ENCODE data around the gene SHC2.

Gene SHC2

DNA sequence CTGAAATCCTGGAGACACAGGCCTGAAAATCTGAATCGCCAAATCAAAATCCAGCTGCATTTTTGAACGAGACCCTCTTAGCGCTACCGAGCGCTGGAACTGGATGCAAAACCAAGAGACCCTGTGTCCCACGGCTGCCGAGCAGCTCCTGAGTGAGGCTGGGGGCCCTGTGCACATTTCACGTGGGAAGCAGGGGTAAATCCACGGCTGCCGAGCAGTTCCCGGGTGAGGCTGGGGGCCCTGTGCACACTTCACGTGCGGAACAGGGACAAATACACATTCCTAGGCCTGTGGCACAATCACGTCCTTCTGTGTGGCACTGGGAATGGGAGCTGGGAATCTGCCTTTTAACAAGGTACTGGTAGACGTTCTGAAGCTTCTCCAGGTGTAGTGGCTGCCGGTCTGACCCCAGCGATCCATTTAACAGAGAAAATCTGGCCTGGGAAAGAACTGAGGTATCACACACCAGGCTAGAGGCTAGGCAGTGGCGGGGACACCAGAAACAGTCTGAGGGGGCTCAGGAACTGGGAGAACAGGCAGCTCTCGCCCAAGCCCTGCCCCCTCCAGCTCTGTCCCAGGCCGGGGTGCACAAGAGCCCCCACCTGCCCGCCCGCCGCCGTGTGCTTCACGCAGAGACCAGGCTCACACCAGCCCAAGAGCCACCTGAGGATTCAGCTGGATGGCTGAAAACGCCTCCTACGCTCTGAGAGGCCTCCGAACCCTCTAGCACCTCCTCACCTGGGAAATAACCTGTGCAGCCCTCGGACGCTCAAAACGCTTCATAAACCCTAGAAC lies 40.9 kb downstream of the SHC2 start:
- no peak for DNase-seq (ENCODE audit: low spot score)
- in situ Hi-C loops (cut with MboI; ENCODE audit: low sequenced_read_pairs, unreplicated experiment): no loop called here
- TF ChIP-seq, protein P1, sequence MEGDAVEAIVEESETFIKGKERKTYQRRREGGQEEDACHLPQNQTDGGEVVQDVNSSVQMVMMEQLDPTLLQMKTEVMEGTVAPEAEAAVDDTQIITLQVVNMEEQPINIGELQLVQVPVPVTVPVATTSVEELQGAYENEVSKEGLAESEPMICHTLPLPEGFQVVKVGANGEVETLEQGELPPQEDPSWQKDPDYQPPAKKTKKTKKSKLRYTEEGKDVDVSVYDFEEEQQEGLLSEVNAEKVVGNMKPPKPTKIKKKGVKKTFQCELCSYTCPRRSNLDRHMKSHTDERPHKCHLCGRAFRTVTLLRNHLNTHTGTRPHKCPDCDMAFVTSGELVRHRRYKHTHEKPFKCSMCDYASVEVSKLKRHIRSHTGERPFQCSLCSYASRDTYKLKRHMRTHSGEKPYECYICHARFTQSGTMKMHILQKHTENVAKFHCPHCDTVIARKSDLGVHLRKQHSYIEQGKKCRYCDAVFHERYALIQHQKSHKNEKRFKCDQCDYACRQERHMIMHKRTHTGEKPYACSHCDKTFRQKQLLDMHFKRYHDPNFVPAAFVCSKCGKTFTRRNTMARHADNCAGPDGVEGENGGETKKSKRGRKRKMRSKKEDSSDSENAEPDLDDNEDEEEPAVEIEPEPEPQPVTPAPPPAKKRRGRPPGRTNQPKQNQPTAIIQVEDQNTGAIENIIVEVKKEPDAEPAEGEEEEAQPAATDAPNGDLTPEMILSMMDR (IDR thresholded peaks at IDR 0.05; ENCODE audit: borderline replicate concordance, control extremely low read depth, extremely low read depth, insufficient read depth, missing control alignments): no peak

- in situ Hi-C loops (cut with MboI; ENCODE audit: low sequenced_read_pairs, unreplicated experiment): no loop called here
- DNase-seq (ENCODE audit: low spot score): no peak
- TF ChIP-seq, protein P1 (IDR thresholded peaks at IDR 0.05; ENCODE audit: borderline replicate concordance, control extremely low read depth, extremely low read depth, insufficient read depth, missing control alignments): no peak
These were observed 41.8 kb downstream of the SHC2 start for GRCh38 chr19:418761-419671.

GRCh38 chr19:416416-416815 lies 44.4 kb downstream of the SHC2 start:
- in situ Hi-C loops (cut with MboI; ENCODE audit: low sequenced_read_pairs, unreplicated experiment): no loop called here
- DNase-seq (ENCODE audit: low spot score): no peak
- TF ChIP-seq, protein P1 (IDR thresholded peaks at IDR 0.05; ENCODE audit: borderline replicate concordance, control extremely low read depth, extremely low read depth, insufficient read depth, missing control alignments): no peak

- TF ChIP-seq, protein P1 (IDR thresholded peaks at IDR 0.05; ENCODE audit: borderline replicate concordance, control extremely low read depth, extremely low read depth, insufficient read depth, missing control alignments): no peak
- in situ Hi-C loops (cut with MboI; ENCODE audit: low sequenced_read_pairs, unreplicated experiment): no loop called here
- no peak for DNase-seq (ENCODE audit: low spot score)
These were observed 45.5 kb downstream of the SHC2 start for GRCh38 chr19:415292-415691.

DNA sequence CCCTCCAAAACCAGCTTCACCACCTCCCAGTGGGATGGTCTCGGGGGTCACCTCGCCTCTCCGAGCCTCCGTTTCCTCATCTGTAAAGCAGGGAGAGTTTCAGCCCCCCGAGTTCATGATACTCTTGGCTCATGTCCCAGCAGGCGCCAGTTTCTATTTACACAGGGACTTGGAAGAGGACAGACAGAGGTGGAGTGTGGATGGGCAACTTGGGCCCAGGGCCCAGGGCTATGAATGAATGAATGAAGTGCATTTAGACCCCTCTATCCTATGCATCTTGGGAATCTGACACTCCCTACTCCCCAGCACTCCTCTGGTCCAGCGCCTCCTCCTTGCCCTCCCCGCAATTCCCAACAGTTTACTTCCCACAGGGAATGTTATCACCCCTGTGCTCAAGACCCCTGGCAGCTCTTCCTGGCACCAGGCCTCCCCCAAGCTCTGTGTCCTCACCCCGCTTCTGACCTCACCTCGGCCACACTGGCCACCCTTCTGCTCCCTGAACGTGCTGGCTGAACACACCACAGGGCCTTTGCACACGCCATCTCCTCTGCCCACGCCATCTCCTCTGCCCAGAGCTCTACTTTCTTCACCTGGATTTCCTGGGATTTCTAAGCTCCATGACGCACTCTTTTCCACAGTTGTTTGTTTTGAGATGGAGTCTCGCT lies 46.9 kb downstream of the SHC2 start:
- in situ Hi-C loops (cut with MboI; ENCODE audit: low sequenced_read_pairs, unreplicated experiment): no loop called here
- DNase-seq (ENCODE audit: low spot score): no peak
- TF ChIP-seq, protein P1 (IDR thresholded peaks at IDR 0.05; ENCODE audit: borderline replicate concordance, control extremely low read depth, extremely low read depth, insufficient read depth, missing control alignments): no peak

Measured in GM13976 (cell line).